A673 (cell line): ENCODE results near the gene RAPGEF4. TPM values are rescaled to one million over a fixed set of nuclear protein-coding genes. Genes with fewer than 3 reads are reported as not detected.

Source experiments
- BruUV-seq: library from RNA; stranded (reverse); fragments of 400-500 nt; replicated peaks from 2 replicates; lab custom pipeline; 2021; lab: Mats Ljungman, UMichigan
- CTCF ChIA-PET: fragments of 300-600 bp; sonication (Branson Sonifier 250); formaldehyde crosslinking; loops from one replicate; lab custom pipeline; 2022; ENCODE audit warnings: antibody characterized with exemption; lab: Charles Lee
- POLR2A ChIA-PET: fragments of 300-600 bp; sonication (Branson Sonifier 250); formaldehyde crosslinking; loops from one replicate; lab custom pipeline; 2022; ENCODE audit warnings: antibody characterized with exemption; ENCODE audit not compliant: low non-redundant PET; lab: Charles Lee
- DNase-seq: peaks from one replicate; pipeline ENCODE4 v3.0.0-alpha.2; 2015; ENCODE audit warnings: low spot score
- H3K27ac ChIP-seq: fragments of 200-600 bp; sonication (generic); 2 replicates; pipeline ENCODE4 v1.5.1; 2016; ENCODE audit warnings: mixed run types, low read depth, mild to moderate bottlenecking, mixed read lengths, antibody characterized with exemption, low read length; ENCODE audit not compliant: poor library complexity, severe bottlenecking
- H3K27me3 ChIP-seq: fragments of 200-600 bp; sonication (generic); replicated peaks from 2 replicates; pipeline ENCODE4 v1.6.1; 2017; ENCODE audit warnings: mixed run types, low read depth, mild to moderate bottlenecking, mixed read lengths, antibody characterized with exemption, low read length; ENCODE audit not compliant: insufficient read depth, poor library complexity
- H3K36me3 ChIP-seq: fragments of 200-600 bp; sonication (generic); 2 replicates; pipeline ENCODE4 v1.6.1; 2016; ENCODE audit warnings: mixed run types, mild to moderate bottlenecking, mixed read lengths, antibody characterized with exemption, low read length; ENCODE audit not compliant: insufficient read depth, poor library complexity, severe bottlenecking
- H3K4me1 ChIP-seq: fragments of 200-600 bp; sonication (generic); 2 replicates; pipeline ENCODE4 v1.6.1; 2017; ENCODE audit warnings: mixed run types, mild to moderate bottlenecking, mixed read lengths, antibody characterized with exemption, low read length; ENCODE audit not compliant: insufficient read depth, poor library complexity, severe bottlenecking
- H3K4me3 ChIP-seq: fragments of 200-600 bp; sonication (generic); 2 replicates; pipeline ENCODE4 v1.5.1; 2016; ENCODE audit warnings: low read depth, mixed run types, mild to moderate bottlenecking, mixed read lengths, low read length; ENCODE audit not compliant: poor library complexity, severe bottlenecking
- H3K9me3 ChIP-seq: fragments of 200-600 bp; sonication (generic); 2 replicates; pipeline ENCODE4 v1.6.1; 2016; ENCODE audit warnings: mixed run types, low read depth, mild to moderate bottlenecking, mixed read lengths, antibody characterized with exemption, low read length; ENCODE audit not compliant: poor library complexity, severe bottlenecking
- EZH2 ChIP-seq: fragments of 200-600 bp; sonication (generic); IDR thresholded peaks from 2 replicates; pipeline ENCODE4 v1.6.1; 2017; ENCODE audit warnings: borderline replicate concordance, low read depth, mild to moderate bottlenecking, mixed read lengths, antibody characterized with exemption, low read length; ENCODE audit not compliant: poor library complexity, severe bottlenecking
- intact Hi-C: fragments of 100-400 bp; cut with micrococcal nuclease; formaldehyde crosslinking; loops from one replicate; pipeline ENCODE4 v1.10.0; 2022; ENCODE audit not compliant: unreplicated experiment
- total RNA-seq: library from RNA; stranded (reverse); gene quantifications from 2 replicates; pipeline ENCODE4 v1.2.3, GENCODE V29; 2021
- TF ChIP-seq, protein P1 (sequence below): fragments of 300-800, 200-600 bp; sonication (generic); conservative IDR thresholded peaks from 2 replicates; pipeline ENCODE4 v1.5.1; 2017; ENCODE audit warnings: low read depth, mild to moderate bottlenecking, antibody characterized with exemption, low read length, moderate library complexity, mixed read lengths

The RAPGEF4 gene
- total RNA-seq, 1 experiment from 2014 or later = 0.26 TPM

DNA sequence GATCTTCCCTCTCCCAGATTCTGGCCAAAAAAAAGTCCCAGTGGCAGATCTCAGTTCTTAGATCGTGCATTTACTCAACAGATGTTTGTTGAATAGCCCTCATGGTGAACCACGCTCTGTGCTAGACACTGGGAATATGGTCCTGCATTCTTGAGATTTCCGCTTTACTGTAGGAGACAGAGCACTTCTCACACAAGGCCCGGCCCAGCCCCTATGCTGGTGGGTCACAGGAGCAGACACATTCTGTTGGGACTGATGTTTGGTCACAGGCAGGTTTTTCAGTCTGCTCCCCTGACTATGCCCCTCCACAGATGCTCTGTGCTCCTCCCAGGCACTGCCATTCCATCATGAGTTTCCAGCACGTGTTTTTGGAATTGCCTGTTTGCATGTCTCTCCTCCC is 110.9 kb downstream of the RAPGEF4 start:
- ChIA-PET CTCF (no interaction called here), POLR2A (no interaction called here)
- no peak overlapping the region for H3K4me3 ChIP-seq
- TF ChIP-seq, protein P1, sequence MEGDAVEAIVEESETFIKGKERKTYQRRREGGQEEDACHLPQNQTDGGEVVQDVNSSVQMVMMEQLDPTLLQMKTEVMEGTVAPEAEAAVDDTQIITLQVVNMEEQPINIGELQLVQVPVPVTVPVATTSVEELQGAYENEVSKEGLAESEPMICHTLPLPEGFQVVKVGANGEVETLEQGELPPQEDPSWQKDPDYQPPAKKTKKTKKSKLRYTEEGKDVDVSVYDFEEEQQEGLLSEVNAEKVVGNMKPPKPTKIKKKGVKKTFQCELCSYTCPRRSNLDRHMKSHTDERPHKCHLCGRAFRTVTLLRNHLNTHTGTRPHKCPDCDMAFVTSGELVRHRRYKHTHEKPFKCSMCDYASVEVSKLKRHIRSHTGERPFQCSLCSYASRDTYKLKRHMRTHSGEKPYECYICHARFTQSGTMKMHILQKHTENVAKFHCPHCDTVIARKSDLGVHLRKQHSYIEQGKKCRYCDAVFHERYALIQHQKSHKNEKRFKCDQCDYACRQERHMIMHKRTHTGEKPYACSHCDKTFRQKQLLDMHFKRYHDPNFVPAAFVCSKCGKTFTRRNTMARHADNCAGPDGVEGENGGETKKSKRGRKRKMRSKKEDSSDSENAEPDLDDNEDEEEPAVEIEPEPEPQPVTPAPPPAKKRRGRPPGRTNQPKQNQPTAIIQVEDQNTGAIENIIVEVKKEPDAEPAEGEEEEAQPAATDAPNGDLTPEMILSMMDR = no peak
- TF ChIP-seq EZH2 = no peak
- no peaks in the 10 kb centered on the region for H3K9me3 ChIP-seq
- no peak overlapping the region for H3K27ac ChIP-seq
- H3K27me3 ChIP-seq = peaks cover 3% of the 10 kb centered on the region
- H3K4me1 ChIP-seq = peaks cover 10% of the 10 kb centered on the region
- DNase-seq = no peak
- intact Hi-C loops = no loop called here
- BruUV-seq = no TSS peak
- H3K36me3 ChIP-seq = no peaks in the 10 kb centered on the region

DNA sequence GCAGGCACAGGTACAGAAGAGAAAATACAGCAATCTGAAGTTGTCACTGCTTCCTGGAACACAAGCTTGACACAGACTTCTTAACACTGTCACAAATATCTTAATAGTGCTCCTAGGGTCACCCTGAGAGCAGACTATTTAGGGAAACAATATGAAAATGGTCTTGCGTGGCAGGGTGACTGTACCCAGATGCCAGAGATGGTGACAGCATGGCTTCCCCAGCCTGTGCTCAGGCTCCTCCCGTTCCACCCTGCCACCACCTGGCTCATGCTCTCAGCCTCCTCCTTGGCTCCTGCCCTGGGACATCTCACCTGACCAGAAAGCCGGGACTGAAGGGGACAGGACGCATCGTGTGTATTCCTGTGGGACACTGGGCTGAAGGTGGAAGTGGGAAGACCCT is 111.5 kb downstream of the RAPGEF4 start:
- peaks cover 10% of the 10 kb centered on the region for H3K4me1 ChIP-seq
- no peak for DNase-seq
- H3K9me3 ChIP-seq = peaks cover 4% of the 10 kb centered on the region
- H3K4me3 ChIP-seq = no peak overlapping the region
- no peak overlapping the region for H3K27ac ChIP-seq
- POLR2A ChIA-PET = no interaction called here
- no peak for TF ChIP-seq EZH2
- TF ChIP-seq, protein P1 = no peak
- no peaks in the 10 kb centered on the region for H3K36me3 ChIP-seq
- CTCF ChIA-PET = no interaction called here
- no TSS peak for BruUV-seq
- peaks cover 3% of the 10 kb centered on the region for H3K27me3 ChIP-seq
- intact Hi-C loops = no loop called here

DNA sequence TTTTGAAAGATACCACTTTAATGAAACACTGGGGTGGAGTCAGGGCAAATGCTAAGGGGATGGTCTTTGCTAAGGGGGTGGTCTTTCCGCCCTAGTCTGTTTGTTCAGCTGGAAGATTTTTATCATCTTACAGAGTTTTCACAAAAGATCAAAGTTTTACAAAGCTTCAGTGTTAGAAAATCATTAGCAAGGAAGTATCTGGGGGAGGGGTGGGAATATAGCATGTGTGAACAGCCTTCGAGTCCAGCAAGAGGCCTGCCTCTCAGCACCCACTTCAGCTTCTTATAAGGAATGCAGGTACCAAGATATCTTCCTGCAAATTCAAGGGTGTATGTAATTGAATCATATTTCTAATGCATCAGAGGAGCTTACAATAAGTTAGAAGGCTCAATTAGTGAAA is 112.9 kb downstream of the RAPGEF4 start:
- intact Hi-C loops = no loop called here
- BruUV-seq = no TSS peak
- Histone ChIP-seq H3K4me1 (peaks cover 7% of the 10 kb centered on the region), H3K27ac (no peak overlapping the region), H3K27me3 (peaks cover 3% of the 10 kb centered on the region), H3K36me3 (no peaks in the 10 kb centered on the region), H3K9me3 (peaks cover 6% of the 10 kb centered on the region), H3K4me3 (no peak overlapping the region)
- no peak for DNase-seq
- TF ChIP-seq, protein P1 = no peak
- TF ChIP-seq EZH2 = no peak
- ChIA-PET POLR2A (no interaction called here), CTCF (no interaction called here)
